ENCODE measurements around the gene BCL2L2. TPM values are rescaled to one million over a fixed set of nuclear protein-coding genes. Genes with fewer than 3 reads are reported as not detected.
A peak's percentile ranks its signal among the peaks of the same experiment; 100 is the strongest.

Gene BCL2L2
- total RNA-seq, 1 experiment from 2014 or later, result 18.2 TPM

DNA sequence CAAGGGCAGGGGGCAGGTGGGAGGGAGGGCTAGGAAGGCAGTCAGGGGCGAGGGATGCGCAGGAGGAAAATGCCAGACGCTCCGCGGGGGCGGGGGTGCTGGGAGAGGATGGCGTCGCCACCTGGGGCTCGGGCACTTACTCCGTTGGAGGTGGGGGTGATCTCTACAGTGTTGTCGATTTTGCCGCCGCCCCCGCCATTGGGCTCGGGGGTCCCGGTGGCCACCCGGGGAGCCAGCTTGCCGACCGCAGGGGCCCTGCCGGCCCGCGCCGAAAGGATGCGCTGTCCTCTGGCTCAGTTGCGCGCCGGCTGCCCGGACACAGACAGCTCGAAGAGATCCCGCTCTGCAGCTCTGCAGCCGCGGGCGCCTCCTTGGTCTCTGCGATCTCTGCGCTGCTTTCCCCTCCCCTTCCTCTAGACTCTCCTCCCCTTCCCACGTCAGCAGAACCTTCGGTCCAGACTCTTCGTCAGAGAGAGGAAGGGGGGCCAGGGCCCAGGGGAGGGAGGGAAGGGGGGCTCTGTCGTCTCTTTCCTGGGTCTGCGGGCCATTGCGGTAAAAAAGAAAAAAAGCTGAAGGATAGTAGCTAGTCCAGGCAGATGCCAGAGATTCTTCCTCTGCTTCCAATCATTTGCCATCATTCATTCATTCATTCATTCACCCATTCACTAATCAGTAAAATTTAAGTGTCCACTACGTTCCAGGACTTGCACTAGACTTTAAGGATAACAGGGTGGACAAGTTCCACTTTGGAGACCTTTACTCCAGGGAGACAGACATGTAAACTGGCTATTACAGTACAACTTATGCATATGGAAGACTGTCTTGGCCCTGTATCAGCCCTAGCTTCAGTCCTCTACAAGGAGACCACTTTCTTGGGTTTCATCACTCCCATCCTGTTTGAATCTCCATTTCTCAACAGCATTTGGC is 46.1 kb downstream of the BCL2L2 start, which contains the start of gene SLC22A17:
Gene SLC22A17, minus strand, starts transcription at position 382 of the 927 bp plus-strand sequence.
- peak within 1 kb of the TSS; percentile 63 for H3K4me3 Mint-ChIP-seq
- no peaks in the 10 kb centered on the region for H3K9me3 Mint-ChIP-seq
- DNase-seq (ENCODE audit: low spot score), result peak; percentile 84
- ChIA-PET POLR2A (interaction anchor here (0.6 to 3.1 kb wide), 10 partner anchors 8 to 816 kb away, joined by 3 to 17 read pairs (median 4); partner anchors contain the start of gene PABPN1), CTCF (interaction anchor here (0.8 to 5.4 kb wide), 25 partner anchors 7 to 284 kb away, joined by 3 to 73 read pairs (median 4); partner anchors contain the start of genes ACIN1, BCL2L2, C14orf119 and CMTM5)
- H3K27ac Mint-ChIP-seq, result peak within 1 kb of the TSS; percentile 67
- peaks cover 16% of the 10 kb centered on the region for H3K36me3 Mint-ChIP-seq
- peak; percentile 57; the same call in 1 of the 2 replicates for TF ChIP-seq FOXK1 (CRISPR knock-in tag; IDR thresholded peaks at IDR 0.05)
- TF ChIP-seq ZNF263 (CRISPR knock-in tag; IDR thresholded peaks at IDR 0.05; ENCODE audit: low read depth), result no peak
- peak; percentile 31; the same call in 1 of the 2 replicates for TF ChIP-seq SP1 (CRISPR knock-in tag; conservative IDR thresholded peaks at IDR 0.05)
- TF ChIP-seq, protein P1, sequence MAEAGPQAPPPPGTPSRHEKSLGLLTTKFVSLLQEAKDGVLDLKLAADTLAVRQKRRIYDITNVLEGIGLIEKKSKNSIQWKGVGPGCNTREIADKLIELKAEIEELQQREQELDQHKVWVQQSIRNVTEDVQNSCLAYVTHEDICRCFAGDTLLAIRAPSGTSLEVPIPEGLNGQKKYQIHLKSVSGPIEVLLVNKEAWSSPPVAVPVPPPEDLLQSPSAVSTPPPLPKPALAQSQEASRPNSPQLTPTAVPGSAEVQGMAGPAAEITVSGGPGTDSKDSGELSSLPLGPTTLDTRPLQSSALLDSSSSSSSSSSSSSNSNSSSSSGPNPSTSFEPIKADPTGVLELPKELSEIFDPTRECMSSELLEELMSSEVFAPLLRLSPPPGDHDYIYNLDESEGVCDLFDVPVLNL (CRISPR knock-in tag; IDR thresholded peaks at IDR 0.05; ENCODE audit: borderline replicate concordance, low read depth), result 0 out of 2 replicates have a peak, but pooled peaks have one; percentile 27
- peaks cover 11% of the 10 kb centered on the region for H3K4me1 Mint-ChIP-seq
- ATAC-seq, result peak; percentile 90
- H3K27me3 Mint-ChIP-seq (ENCODE audit: low read depth), result peaks cover 43% of the 10 kb centered on the region

DNA sequence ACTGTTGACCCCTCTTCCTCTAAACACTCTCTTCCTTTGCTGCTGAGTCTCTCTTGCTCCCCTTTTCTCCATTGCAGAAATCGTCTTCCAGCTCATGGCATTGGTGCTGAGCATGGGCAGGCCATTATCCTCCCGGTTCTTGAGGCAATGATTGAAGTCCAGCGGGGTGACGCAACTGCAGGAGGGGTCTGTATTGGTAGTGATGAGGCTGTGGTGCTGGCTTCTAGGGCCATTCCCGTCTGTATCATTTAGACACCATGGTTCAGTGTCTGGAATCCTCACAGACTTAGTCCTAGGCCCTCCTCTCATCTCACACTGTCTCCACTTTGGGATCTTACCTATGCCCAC is 46.8 kb downstream of the BCL2L2 start:
- TF ChIP-seq, protein P2, sequence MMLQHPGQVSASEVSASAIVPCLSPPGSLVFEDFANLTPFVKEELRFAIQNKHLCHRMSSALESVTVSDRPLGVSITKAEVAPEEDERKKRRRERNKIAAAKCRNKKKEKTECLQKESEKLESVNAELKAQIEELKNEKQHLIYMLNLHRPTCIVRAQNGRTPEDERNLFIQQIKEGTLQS (CRISPR knock-in tag; conservative IDR thresholded peaks at IDR 0.05), result no peak
- TF ChIP-seq GRHL2 (CRISPR knock-in tag; IDR thresholded peaks at IDR 0.05; ENCODE audit: insufficient replicate concordance, severe bottlenecking) (no peak), ZNF219 (CRISPR knock-in tag; IDR thresholded peaks at IDR 0.05; ENCODE audit: borderline replicate concordance) (no peak), SMAD3 (CRISPR knock-in tag; IDR thresholded peaks at IDR 0.05; ENCODE audit: borderline replicate concordance) (no peak), TP53 (CRISPR knock-in tag; IDR thresholded peaks at IDR 0.05) (no peak)
- DNase-seq (ENCODE audit: low spot score), result no peak
- Mint-ChIP-seq H3K4me3 (peak overlapping the region; percentile 63), H3K36me3 (peaks cover 16% of the 10 kb centered on the region), H3K9me3 (no peaks in the 10 kb centered on the region), H3K27me3 (ENCODE audit: low read depth) (peaks cover 43% of the 10 kb centered on the region), H3K4me1 (peaks cover 11% of the 10 kb centered on the region), H3K27ac (no peak overlapping the region; the same call in 1 of the 2 replicates)
- ChIA-PET CTCF (interaction anchor here (1.1 to 5.4 kb wide), 17 partner anchors 8 to 285 kb away, joined by 3 to 73 read pairs (median 5); partner anchors contain the start of genes ACIN1, BCL2L2, C14orf119 and CMTM5), POLR2A (interaction anchor here (1.7 to 3.1 kb wide), 4 partner anchors 10 to 31 kb away, joined by 5 to 17 read pairs (median 10); partner anchors contain the start of gene PABPN1)
- no peak for ATAC-seq

DNA sequence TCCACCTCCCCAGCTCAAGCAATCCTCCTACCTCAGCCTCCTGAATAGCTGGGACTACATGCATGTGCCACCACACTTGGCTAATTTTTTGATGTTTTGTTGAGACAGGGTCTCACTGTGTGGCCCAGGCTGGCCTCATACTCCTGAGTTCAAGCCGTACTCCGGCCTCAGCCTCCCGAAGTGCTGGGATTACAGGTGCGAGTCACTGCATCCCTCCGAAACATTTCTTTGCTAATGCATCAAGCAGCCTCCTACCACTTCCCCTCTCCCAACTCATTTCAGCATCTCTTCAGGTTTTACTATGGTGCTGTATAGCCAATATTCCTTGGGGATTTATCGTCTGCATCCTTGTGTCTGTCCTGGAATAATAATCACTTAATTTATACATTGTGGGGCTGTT is 48.4 kb downstream of the BCL2L2 start:
- no peak for TF ChIP-seq SMAD4 (CRISPR knock-in tag; IDR thresholded peaks at IDR 0.05)
- 0 out of 2 replicates have a peak, but pooled peaks have one; percentile 30 for TF ChIP-seq ZNF121 (CRISPR knock-in tag; IDR thresholded peaks at IDR 0.05)
- no peak for ATAC-seq
- POLR2A ChIA-PET, result interaction anchor here (0.6 to 0.9 kb wide), 3 partner anchors 11 to 34 kb away, joined by 3 to 6 read pairs (median 4); partner anchors contain the start of gene PABPN1
- no peak for DNase-seq (ENCODE audit: low spot score)
- H3K4me3 Mint-ChIP-seq, result no peak overlapping the region
- peaks cover 38% of the 10 kb centered on the region for H3K27me3 Mint-ChIP-seq (ENCODE audit: low read depth)
- H3K36me3 Mint-ChIP-seq, result peaks cover 19% of the 10 kb centered on the region
- peaks cover 11% of the 10 kb centered on the region for H3K4me1 Mint-ChIP-seq
- no peak overlapping the region for H3K27ac Mint-ChIP-seq
- CTCF ChIA-PET, result interaction anchor here (1.0 to 5.4 kb wide), 4 partner anchors 9 to 234 kb away, joined by 3 to 73 read pairs (median 14); partner anchors contain the start of gene EFS
- H3K9me3 Mint-ChIP-seq, result no peaks in the 10 kb centered on the region

DNA sequence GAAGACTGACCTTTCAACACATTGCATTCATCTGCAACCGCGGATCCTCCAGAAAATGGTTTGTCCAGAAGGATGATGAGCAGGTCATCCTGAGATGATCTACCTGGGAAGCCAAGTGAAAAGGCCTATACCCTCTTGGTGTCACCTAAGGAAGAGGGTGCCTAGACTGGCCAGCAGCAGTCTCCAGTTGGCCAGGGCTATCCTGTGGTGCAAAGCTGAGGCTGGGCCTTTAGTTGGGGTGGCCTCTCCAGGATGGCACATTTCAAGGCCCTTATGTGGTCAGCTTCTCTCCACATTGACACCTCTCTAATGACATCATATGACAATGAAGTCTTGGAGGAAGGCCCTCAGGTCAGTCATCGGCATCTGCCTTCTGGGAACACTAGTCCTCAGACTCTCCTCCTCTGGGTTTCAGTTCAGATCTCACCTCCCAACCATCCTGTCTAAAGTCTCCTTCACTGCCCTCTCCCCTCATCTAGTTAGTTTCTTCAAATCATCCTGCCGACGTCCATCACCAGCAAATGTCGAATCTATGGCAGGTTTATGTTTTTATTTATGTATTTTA is 49.3 kb downstream of the BCL2L2 start:
- peaks cover 18% of the 10 kb centered on the region for H3K36me3 Mint-ChIP-seq
- CTCF ChIA-PET, result interaction anchor here (1.0 to 1.6 kb wide), 2 partner anchors 25 to 235 kb away, joined by 3 to 5 read pairs; no protein-coding TSS in a partner anchor
- POLR2A ChIA-PET, result no interaction called here
- H3K27ac Mint-ChIP-seq, result no peak overlapping the region
- H3K4me3 Mint-ChIP-seq, result no peak overlapping the region
- no peaks in the 10 kb centered on the region for H3K9me3 Mint-ChIP-seq
- H3K27me3 Mint-ChIP-seq (ENCODE audit: low read depth), result peaks cover 29% of the 10 kb centered on the region
- peaks cover 12% of the 10 kb centered on the region for H3K4me1 Mint-ChIP-seq
- no peak for DNase-seq (ENCODE audit: low spot score)
- ATAC-seq, result no peak
- TF ChIP-seq KAT7 (CRISPR knock-in tag; IDR thresholded peaks at IDR 0.05; ENCODE audit: borderline replicate concordance) (no peak), JAZF1 (CRISPR knock-in tag; IDR thresholded peaks at IDR 0.05) (no peak), TEAD1 (CRISPR knock-in tag; IDR thresholded peaks at IDR 0.05) (no peak), NR3C1 (CRISPR knock-in tag; conservative IDR thresholded peaks at IDR 0.05; ENCODE audit: low read depth) (no peak), ZNF263 (CRISPR knock-in tag; IDR thresholded peaks at IDR 0.05; ENCODE audit: low read depth) (no peak)
- TF ChIP-seq, protein P3, sequence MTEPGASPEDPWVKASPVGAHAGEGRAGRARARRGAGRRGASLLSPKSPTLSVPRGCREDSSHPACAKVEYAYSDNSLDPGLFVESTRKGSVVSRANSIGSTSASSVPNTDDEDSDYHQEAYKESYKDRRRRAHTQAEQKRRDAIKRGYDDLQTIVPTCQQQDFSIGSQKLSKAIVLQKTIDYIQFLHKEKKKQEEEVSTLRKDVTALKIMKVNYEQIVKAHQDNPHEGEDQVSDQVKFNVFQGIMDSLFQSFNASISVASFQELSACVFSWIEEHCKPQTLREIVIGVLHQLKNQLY (CRISPR knock-in tag; IDR thresholded peaks at IDR 0.05), result no peak
- TF ChIP-seq, protein P4, sequence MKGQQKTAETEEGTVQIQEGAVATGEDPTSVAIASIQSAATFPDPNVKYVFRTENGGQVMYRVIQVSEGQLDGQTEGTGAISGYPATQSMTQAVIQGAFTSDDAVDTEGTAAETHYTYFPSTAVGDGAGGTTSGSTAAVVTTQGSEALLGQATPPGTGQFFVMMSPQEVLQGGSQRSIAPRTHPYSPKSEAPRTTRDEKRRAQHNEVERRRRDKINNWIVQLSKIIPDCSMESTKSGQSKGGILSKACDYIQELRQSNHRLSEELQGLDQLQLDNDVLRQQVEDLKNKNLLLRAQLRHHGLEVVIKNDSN (CRISPR knock-in tag; IDR thresholded peaks at IDR 0.05), result no peak
- TF ChIP-seq, protein P5, sequence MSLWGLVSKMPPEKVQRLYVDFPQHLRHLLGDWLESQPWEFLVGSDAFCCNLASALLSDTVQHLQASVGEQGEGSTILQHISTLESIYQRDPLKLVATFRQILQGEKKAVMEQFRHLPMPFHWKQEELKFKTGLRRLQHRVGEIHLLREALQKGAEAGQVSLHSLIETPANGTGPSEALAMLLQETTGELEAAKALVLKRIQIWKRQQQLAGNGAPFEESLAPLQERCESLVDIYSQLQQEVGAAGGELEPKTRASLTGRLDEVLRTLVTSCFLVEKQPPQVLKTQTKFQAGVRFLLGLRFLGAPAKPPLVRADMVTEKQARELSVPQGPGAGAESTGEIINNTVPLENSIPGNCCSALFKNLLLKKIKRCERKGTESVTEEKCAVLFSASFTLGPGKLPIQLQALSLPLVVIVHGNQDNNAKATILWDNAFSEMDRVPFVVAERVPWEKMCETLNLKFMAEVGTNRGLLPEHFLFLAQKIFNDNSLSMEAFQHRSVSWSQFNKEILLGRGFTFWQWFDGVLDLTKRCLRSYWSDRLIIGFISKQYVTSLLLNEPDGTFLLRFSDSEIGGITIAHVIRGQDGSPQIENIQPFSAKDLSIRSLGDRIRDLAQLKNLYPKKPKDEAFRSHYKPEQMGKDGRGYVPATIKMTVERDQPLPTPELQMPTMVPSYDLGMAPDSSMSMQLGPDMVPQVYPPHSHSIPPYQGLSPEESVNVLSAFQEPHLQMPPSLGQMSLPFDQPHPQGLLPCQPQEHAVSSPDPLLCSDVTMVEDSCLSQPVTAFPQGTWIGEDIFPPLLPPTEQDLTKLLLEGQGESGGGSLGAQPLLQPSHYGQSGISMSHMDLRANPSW (CRISPR knock-in tag; conservative IDR thresholded peaks at IDR 0.05; ENCODE audit: low read depth), result no peak
- TF ChIP-seq, protein P2 (CRISPR knock-in tag; conservative IDR thresholded peaks at IDR 0.05), result no peak

Measured in WTC11 (cell line).